H9 (cell line): ENCODE measurements around the gene HOOK2. TPM values are rescaled to one million over a fixed set of nuclear protein-coding genes. Genes with fewer than 3 reads are reported as not detected.

ENCODE experiments used
- DNase-seq: peaks from one replicate; pipeline ENCODE4 v3.0.0-alpha.2; 2017
- H2AFZ ChIP-seq: one replicate; pipeline ENCODE4 v1.6.1; 2013; ENCODE audit warnings: mild to moderate bottlenecking, low read length, control low read depth, moderate library complexity
- H2AK5ac ChIP-seq: 2 replicates; pipeline ENCODE4 v1.6.1; 2013; ENCODE audit warnings: low read length, control low read depth, mixed read lengths; ENCODE audit not compliant: insufficient read length
- H2BK120ac ChIP-seq: one replicate; pipeline ENCODE4 v1.6.1; 2013; ENCODE audit warnings: low read depth, mild to moderate bottlenecking, low read length, control low read depth, inconsistent platforms; ENCODE audit not compliant: poor library complexity, severe bottlenecking
- H2BK12ac ChIP-seq: 2 replicates; pipeline ENCODE4 v1.6.1; 2013; ENCODE audit warnings: low read length, control low read depth, mixed read lengths, low read depth; ENCODE audit not compliant: insufficient read length
- H2BK15ac ChIP-seq: 2 replicates; pipeline ENCODE4 v1.6.1; 2013; ENCODE audit warnings: low read depth, low read length, control low read depth
- H2BK20ac ChIP-seq: one replicate; pipeline ENCODE4 v1.6.1; 2013; ENCODE audit warnings: low read depth, mild to moderate bottlenecking, low read length, control low read depth, inconsistent platforms; ENCODE audit not compliant: poor library complexity, severe bottlenecking
- H2BK5ac ChIP-seq: 2 replicates; pipeline ENCODE4 v1.6.1; 2013; ENCODE audit warnings: low read length, control low read depth, mixed read lengths; ENCODE audit not compliant: insufficient read length
- H3K14ac ChIP-seq: 2 replicates; pipeline ENCODE4 v1.6.1; 2013; ENCODE audit warnings: low read length, control low read depth; ENCODE audit not compliant: insufficient read depth
- H3K18ac ChIP-seq: 2 replicates; pipeline ENCODE4 v1.6.1; 2013; ENCODE audit warnings: low read depth, mild to moderate bottlenecking, mixed read lengths, low read length, control low read depth; ENCODE audit not compliant: insufficient read length
- H3K23ac ChIP-seq: 2 replicates; pipeline ENCODE4 v1.6.1; 2013; ENCODE audit warnings: low read length, control low read depth, mixed read lengths, low read depth; ENCODE audit not compliant: insufficient read length
- H3K23me2 ChIP-seq: 2 replicates; pipeline ENCODE4 v1.6.1; 2013; ENCODE audit warnings: low read depth, mild to moderate bottlenecking, mixed read lengths, low read length, control low read depth; ENCODE audit not compliant: insufficient read length, poor library complexity, severe bottlenecking
- H3K27ac ChIP-seq: 2 replicates; pipeline ENCODE4 v1.5.1; 2013; ENCODE audit warnings: low read length, control low read depth, mixed read lengths, low read depth; ENCODE audit not compliant: insufficient read length
- H3K27me3 ChIP-seq: 2 replicates; pipeline ENCODE4 v1.6.1; 2013; ENCODE audit warnings: low read length, control low read depth, inconsistent platforms; ENCODE audit not compliant: insufficient read depth
- H3K4ac ChIP-seq: 2 replicates; pipeline ENCODE4 v1.6.1; 2013; ENCODE audit warnings: low read depth, mild to moderate bottlenecking, control low read depth, inconsistent platforms, low read length, moderate library complexity
- H3K4me1 ChIP-seq: 2 replicates; pipeline ENCODE4 v1.6.1; 2013; ENCODE audit warnings: low read length, control low read depth, inconsistent platforms; ENCODE audit not compliant: insufficient read depth
- H3K4me2 ChIP-seq: 2 replicates; pipeline ENCODE4 v1.6.1; 2013; ENCODE audit warnings: low read length, control low read depth, mixed read lengths; ENCODE audit not compliant: insufficient read length, insufficient read depth
- H3K56ac ChIP-seq: 2 replicates; pipeline ENCODE4 v1.6.1; 2013; ENCODE audit warnings: low read depth, mild to moderate bottlenecking, mixed read lengths, low read length, control low read depth; ENCODE audit not compliant: insufficient read length
- H3K79me1 ChIP-seq: 2 replicates; pipeline ENCODE4 v1.6.1; 2013; ENCODE audit warnings: low read depth, mild to moderate bottlenecking, moderate library complexity, low read length, control low read depth, inconsistent platforms; ENCODE audit not compliant: insufficient read depth, poor library complexity, severe bottlenecking
- H3K79me2 ChIP-seq: 2 replicates; pipeline ENCODE4 v1.6.1; 2013; ENCODE audit warnings: low read length, control low read depth, inconsistent platforms; ENCODE audit not compliant: insufficient read depth
- H3K9ac ChIP-seq: 2 replicates; pipeline ENCODE4 v1.6.1; 2013; ENCODE audit warnings: low read length, control low read depth, mixed read lengths; ENCODE audit not compliant: insufficient read length; ENCODE audit errors: extremely low read depth
- H3K9me3 ChIP-seq: one replicate; pipeline ENCODE4 v1.6.1; 2013; ENCODE audit warnings: low read depth, low read length, inconsistent platforms; ENCODE audit not compliant: control insufficient read depth
- H3T11ph ChIP-seq: one replicate; pipeline ENCODE4 v1.6.1; 2013; ENCODE audit warnings: mild to moderate bottlenecking, low read length, control low read depth, inconsistent platforms
- H4K20me1 ChIP-seq: one replicate; pipeline ENCODE4 v1.6.1; 2013; ENCODE audit not compliant: control insufficient read depth, insufficient read length, insufficient read depth
- H4K5ac ChIP-seq: 2 replicates; pipeline ENCODE4 v1.6.1; 2013; ENCODE audit warnings: low read depth, mild to moderate bottlenecking, mixed read lengths, low read length, control low read depth; ENCODE audit not compliant: insufficient read length
- H4K8ac ChIP-seq: replicated peaks from 2 replicates; pipeline ENCODE4 v1.6.1; 2013; ENCODE audit warnings: low read length, control low read depth, mixed read lengths, low read depth; ENCODE audit not compliant: insufficient read length
- H4K91ac ChIP-seq: 2 replicates; pipeline ENCODE4 v1.6.1; 2013; ENCODE audit warnings: low read depth, mild to moderate bottlenecking, moderate library complexity, mixed read lengths, low read length, control low read depth; ENCODE audit not compliant: insufficient read length
- H3K27ac Mint-ChIP-seq, 3 experiments: 2 replicates in 2 of 3; 3 replicates in 1 of 3; pipeline ENCODE4 v1.8.0; 2020 to 2021; ENCODE audit warnings: mixed read lengths in 3 of 3, mild to moderate bottlenecking in 1 of 3, moderate library complexity in 1 of 3
- H3K27me3 Mint-ChIP-seq: 2 replicates; pipeline ENCODE4 v1.8.0; 2021; ENCODE audit warnings: low read depth, mild to moderate bottlenecking, moderate library complexity, mixed read lengths
- H3K36me3 Mint-ChIP-seq, 3 experiments: 2 replicates in 2 of 3; 3 replicates in 1 of 3; pipeline ENCODE4 v1.8.0; 2020 to 2021; ENCODE audit warnings: low read depth in 3 of 3, mixed read lengths in 3 of 3; ENCODE audit not compliant: insufficient read depth in 1 of 3
- H3K4me1 Mint-ChIP-seq, 2 experiments: 2 replicates each; pipeline ENCODE4 v1.8.0; 2020; ENCODE audit warnings: mixed read lengths in 2 of 2
- H3K4me3 Mint-ChIP-seq, 2 experiments: 2 replicates in 1 of 2; 3 replicates in 1 of 2; pipeline ENCODE4 v1.8.0; 2020 to 2021; ENCODE audit warnings: mild to moderate bottlenecking in 2 of 2, mixed read lengths in 2 of 2, moderate library complexity in 1 of 2
- H3K9me3 Mint-ChIP-seq, 2 experiments: 2 replicates in 1 of 2; 3 replicates in 1 of 2; pipeline ENCODE4 v1.8.0; 2020; ENCODE audit warnings: mild to moderate bottlenecking in 2 of 2, mixed read lengths in 2 of 2, moderate library complexity in 1 of 2
- CTCF ChIP-seq: fragments of 200-600 bp; sonication (generic); conservative IDR thresholded peaks from 3 replicates; pipeline ENCODE4 v1.8.0; 2021; ENCODE audit warnings: antibody characterized with exemption, mild to moderate bottlenecking
- WGBS: extraction: QIAGEN DNeasy Blood & Tissue Kit; methylation state at CpG from one replicate; pipeline ENCODE4 v1.1.7; 2013; ENCODE audit warnings: missing lambda C conversion rate, low lambda C conversion rate, mixed read lengths; ENCODE audit not compliant: insufficient read length; ENCODE audit errors: extremely low coverage; 5-methylcytosine and 5-hydroxymethylcytosine counted together
- total RNA-seq: library from RNA; stranded (reverse); gene quantifications from 2 replicates; pipeline ENCODE4 v1.2.1, GENCODE V29; 2021

Gene HOOK2
- total RNA-seq, 1 experiment from 2014 or later: 64.7 TPM

GRCh38 chr19:12792051-12792852 lies 16.9 kb upstream of the HOOK2 start:
- no peak overlapping the region for H4K91ac ChIP-seq
- DNase-seq: peak; percentile 84
- H4K5ac ChIP-seq: no peak overlapping the region
- H3T11ph ChIP-seq: no peak overlapping the region
- no peaks in the 10 kb centered on the region; the same call in 1 of the 2 replicates for H3K27me3 ChIP-seq
- H3K56ac ChIP-seq: no peak overlapping the region
- Mint-ChIP-seq H3K27me3 (peaks cover 8% of the 10 kb centered on the region), H3K9me3 (no peaks in the 10 kb centered on the region), H3K36me3 (peaks cover 0 to 7% (median 5%) of the 10 kb centered on the region in 3 experiments; a peak in 5 of 7 replicates), H3K27ac (no peak overlapping the region; a peak in 1 of 7 replicates), H3K4me3 (peak overlapping the region; percentile 85 to 87), H3K4me1 (peaks cover 40 to 41% of the 10 kb centered on the region in 2 experiments)
- peak overlapping the region; percentile 82 for H3K18ac ChIP-seq
- H3K79me1 ChIP-seq: no peaks in the 10 kb centered on the region
- no peak overlapping the region for H4K8ac ChIP-seq
- TF ChIP-seq CTCF: no peak
- WGBS: no CpG with 5 or more reads among the region's 84 CpGs
- H3K14ac ChIP-seq: peak overlapping the region; percentile 92; the same call in 1 of the 2 replicates
- H3K79me2 ChIP-seq: no peaks in the 10 kb centered on the region
- no peak overlapping the region for H3K4ac ChIP-seq
- H2AK5ac ChIP-seq: no peak overlapping the region
- H3K4me1 ChIP-seq: peaks cover 2% of the 10 kb centered on the region; the same call in 1 of the 2 replicates
- no peak overlapping the region for H2BK12ac ChIP-seq
- H2BK120ac ChIP-seq: no peak overlapping the region
- no peak overlapping the region for H2BK5ac ChIP-seq
- H3K4me2 ChIP-seq: peak overlapping the region; percentile 48
- no peak overlapping the region for H2AFZ ChIP-seq
- peaks cover 37% of the 10 kb centered on the region for H3K23me2 ChIP-seq
- no peaks in the 10 kb centered on the region for H4K20me1 ChIP-seq
- peak overlapping the region; percentile 59 for H3K9ac ChIP-seq
- no peak overlapping the region for H3K27ac ChIP-seq
- H2BK15ac ChIP-seq: no peak overlapping the region
- H2BK20ac ChIP-seq: no peak overlapping the region
- H3K9me3 ChIP-seq: no peaks in the 10 kb centered on the region
- H3K23ac ChIP-seq: no peak overlapping the region
